H9 (cell line): ENCODE data around the gene FHL3. TPM values are rescaled to one million over a fixed set of nuclear protein-coding genes. Genes with fewer than 3 reads are reported as not detected.
A peak's percentile ranks its signal among the peaks of the same experiment; 100 is the strongest.

Experiments
- DNase-seq: peaks from one replicate; pipeline ENCODE4 v3.0.0-alpha.2; 2017
- H2AFZ ChIP-seq: one replicate; pipeline ENCODE4 v1.6.1; 2013; ENCODE audit warnings: mild to moderate bottlenecking, low read length, control low read depth, moderate library complexity
- H2AK5ac ChIP-seq: 2 replicates; pipeline ENCODE4 v1.6.1; 2013; ENCODE audit warnings: low read length, control low read depth, mixed read lengths; ENCODE audit not compliant: insufficient read length
- H2BK120ac ChIP-seq: one replicate; pipeline ENCODE4 v1.6.1; 2013; ENCODE audit warnings: low read depth, mild to moderate bottlenecking, low read length, control low read depth, inconsistent platforms; ENCODE audit not compliant: poor library complexity, severe bottlenecking
- H2BK12ac ChIP-seq: 2 replicates; pipeline ENCODE4 v1.6.1; 2013; ENCODE audit warnings: low read length, control low read depth, mixed read lengths, low read depth; ENCODE audit not compliant: insufficient read length
- H2BK15ac ChIP-seq: 2 replicates; pipeline ENCODE4 v1.6.1; 2013; ENCODE audit warnings: low read depth, low read length, control low read depth
- H2BK20ac ChIP-seq: one replicate; pipeline ENCODE4 v1.6.1; 2013; ENCODE audit warnings: low read depth, mild to moderate bottlenecking, low read length, control low read depth, inconsistent platforms; ENCODE audit not compliant: poor library complexity, severe bottlenecking
- H2BK5ac ChIP-seq: 2 replicates; pipeline ENCODE4 v1.6.1; 2013; ENCODE audit warnings: low read length, control low read depth, mixed read lengths; ENCODE audit not compliant: insufficient read length
- H3K14ac ChIP-seq: 2 replicates; pipeline ENCODE4 v1.6.1; 2013; ENCODE audit warnings: low read length, control low read depth; ENCODE audit not compliant: insufficient read depth
- H3K18ac ChIP-seq: 2 replicates; pipeline ENCODE4 v1.6.1; 2013; ENCODE audit warnings: low read depth, mild to moderate bottlenecking, mixed read lengths, low read length, control low read depth; ENCODE audit not compliant: insufficient read length
- H3K23ac ChIP-seq: 2 replicates; pipeline ENCODE4 v1.6.1; 2013; ENCODE audit warnings: low read length, control low read depth, mixed read lengths, low read depth; ENCODE audit not compliant: insufficient read length
- H3K23me2 ChIP-seq: 2 replicates; pipeline ENCODE4 v1.6.1; 2013; ENCODE audit warnings: low read depth, mild to moderate bottlenecking, mixed read lengths, low read length, control low read depth; ENCODE audit not compliant: insufficient read length, poor library complexity, severe bottlenecking
- H3K27ac ChIP-seq: 2 replicates; pipeline ENCODE4 v1.5.1; 2013; ENCODE audit warnings: low read length, control low read depth, mixed read lengths, low read depth; ENCODE audit not compliant: insufficient read length
- H3K27me3 ChIP-seq: 2 replicates; pipeline ENCODE4 v1.6.1; 2013; ENCODE audit warnings: low read length, control low read depth, inconsistent platforms; ENCODE audit not compliant: insufficient read depth
- H3K4ac ChIP-seq: 2 replicates; pipeline ENCODE4 v1.6.1; 2013; ENCODE audit warnings: low read depth, mild to moderate bottlenecking, control low read depth, inconsistent platforms, low read length, moderate library complexity
- H3K4me1 ChIP-seq: 2 replicates; pipeline ENCODE4 v1.6.1; 2013; ENCODE audit warnings: low read length, control low read depth, inconsistent platforms; ENCODE audit not compliant: insufficient read depth
- H3K4me2 ChIP-seq: 2 replicates; pipeline ENCODE4 v1.6.1; 2013; ENCODE audit warnings: low read length, control low read depth, mixed read lengths; ENCODE audit not compliant: insufficient read length, insufficient read depth
- H3K56ac ChIP-seq: 2 replicates; pipeline ENCODE4 v1.6.1; 2013; ENCODE audit warnings: low read depth, mild to moderate bottlenecking, mixed read lengths, low read length, control low read depth; ENCODE audit not compliant: insufficient read length
- H3K79me1 ChIP-seq: 2 replicates; pipeline ENCODE4 v1.6.1; 2013; ENCODE audit warnings: low read depth, mild to moderate bottlenecking, moderate library complexity, low read length, control low read depth, inconsistent platforms; ENCODE audit not compliant: insufficient read depth, poor library complexity, severe bottlenecking
- H3K79me2 ChIP-seq: 2 replicates; pipeline ENCODE4 v1.6.1; 2013; ENCODE audit warnings: low read length, control low read depth, inconsistent platforms; ENCODE audit not compliant: insufficient read depth
- H3K9ac ChIP-seq: 2 replicates; pipeline ENCODE4 v1.6.1; 2013; ENCODE audit warnings: low read length, control low read depth, mixed read lengths; ENCODE audit not compliant: insufficient read length; ENCODE audit errors: extremely low read depth
- H3K9me3 ChIP-seq: one replicate; pipeline ENCODE4 v1.6.1; 2013; ENCODE audit warnings: low read depth, low read length, inconsistent platforms; ENCODE audit not compliant: control insufficient read depth
- H3T11ph ChIP-seq: one replicate; pipeline ENCODE4 v1.6.1; 2013; ENCODE audit warnings: mild to moderate bottlenecking, low read length, control low read depth, inconsistent platforms
- H4K20me1 ChIP-seq: one replicate; pipeline ENCODE4 v1.6.1; 2013; ENCODE audit not compliant: control insufficient read depth, insufficient read length, insufficient read depth
- H4K5ac ChIP-seq: 2 replicates; pipeline ENCODE4 v1.6.1; 2013; ENCODE audit warnings: low read depth, mild to moderate bottlenecking, mixed read lengths, low read length, control low read depth; ENCODE audit not compliant: insufficient read length
- H4K8ac ChIP-seq: replicated peaks from 2 replicates; pipeline ENCODE4 v1.6.1; 2013; ENCODE audit warnings: low read length, control low read depth, mixed read lengths, low read depth; ENCODE audit not compliant: insufficient read length
- H4K91ac ChIP-seq: 2 replicates; pipeline ENCODE4 v1.6.1; 2013; ENCODE audit warnings: low read depth, mild to moderate bottlenecking, moderate library complexity, mixed read lengths, low read length, control low read depth; ENCODE audit not compliant: insufficient read length
- H3K27ac Mint-ChIP-seq, 3 experiments: 2 replicates in 2 of 3; 3 replicates in 1 of 3; pipeline ENCODE4 v1.8.0; 2020 to 2021; ENCODE audit warnings: mixed read lengths in 3 of 3, mild to moderate bottlenecking in 1 of 3, moderate library complexity in 1 of 3
- H3K27me3 Mint-ChIP-seq: 2 replicates; pipeline ENCODE4 v1.8.0; 2021; ENCODE audit warnings: low read depth, mild to moderate bottlenecking, moderate library complexity, mixed read lengths
- H3K36me3 Mint-ChIP-seq, 3 experiments: 2 replicates in 2 of 3; 3 replicates in 1 of 3; pipeline ENCODE4 v1.8.0; 2020 to 2021; ENCODE audit warnings: low read depth in 3 of 3, mixed read lengths in 3 of 3; ENCODE audit not compliant: insufficient read depth in 1 of 3
- H3K4me1 Mint-ChIP-seq, 2 experiments: 2 replicates each; pipeline ENCODE4 v1.8.0; 2020; ENCODE audit warnings: mixed read lengths in 2 of 2
- H3K4me3 Mint-ChIP-seq, 2 experiments: 2 replicates in 1 of 2; 3 replicates in 1 of 2; pipeline ENCODE4 v1.8.0; 2020 to 2021; ENCODE audit warnings: mild to moderate bottlenecking in 2 of 2, mixed read lengths in 2 of 2, moderate library complexity in 1 of 2
- H3K9me3 Mint-ChIP-seq, 2 experiments: 2 replicates in 1 of 2; 3 replicates in 1 of 2; pipeline ENCODE4 v1.8.0; 2020; ENCODE audit warnings: mild to moderate bottlenecking in 2 of 2, mixed read lengths in 2 of 2, moderate library complexity in 1 of 2
- CTCF ChIP-seq: fragments of 200-600 bp; sonication (generic); conservative IDR thresholded peaks from 3 replicates; pipeline ENCODE4 v1.8.0; 2021; ENCODE audit warnings: antibody characterized with exemption, mild to moderate bottlenecking
- WGBS: extraction: QIAGEN DNeasy Blood & Tissue Kit; methylation state at CpG from one replicate; pipeline ENCODE4 v1.1.7; 2013; ENCODE audit warnings: missing lambda C conversion rate, low lambda C conversion rate, mixed read lengths; ENCODE audit not compliant: insufficient read length; ENCODE audit errors: extremely low coverage; 5-methylcytosine and 5-hydroxymethylcytosine counted together
- total RNA-seq: library from RNA; stranded (reverse); gene quantifications from 2 replicates; pipeline ENCODE4 v1.2.1, GENCODE V29; 2021

Gene FHL3
- total RNA-seq, 1 experiment from 2014 or later, result 32.8 TPM

- Histone ChIP-seq H3K23ac (no peak overlapping the region), H2BK12ac (no peak overlapping the region), H3K14ac (no peak overlapping the region), H3K9ac (no peak overlapping the region), H4K5ac (no peak overlapping the region), H3K4me1 (peaks cover 2% of the 10 kb centered on the region; the same call in 1 of the 2 replicates), H3K4me2 (no peak overlapping the region), H4K20me1 (no peaks in the 10 kb centered on the region), H2BK20ac (no peak overlapping the region), H2BK5ac (no peak overlapping the region), H2BK120ac (no peak overlapping the region), H3K27ac (no peak overlapping the region), H3K9me3 (no peaks in the 10 kb centered on the region), H3T11ph (no peak overlapping the region), H4K8ac (no peak overlapping the region), H4K91ac (no peak overlapping the region), H3K18ac (no peak overlapping the region), H2BK15ac (no peak overlapping the region), H2AK5ac (no peak overlapping the region), H3K56ac (no peak overlapping the region), H3K4ac (no peak overlapping the region), H3K27me3 (no peaks in the 10 kb centered on the region), H3K23me2 (no peaks in the 10 kb centered on the region), H2AFZ (no peak overlapping the region), H3K79me1 (no peaks in the 10 kb centered on the region), H3K79me2 (no peaks in the 10 kb centered on the region)
- WGBS, result no CpG with 5 or more reads among the region's 6 CpGs
- peaks cover 19 to 57% (median 43%) of the 10 kb centered on the region in 3 experiments; a peak in 6 of 7 replicates for H3K36me3 Mint-ChIP-seq
- DNase-seq, result no peak
- H3K4me1 Mint-ChIP-seq, result peaks cover 35 to 45% of the 10 kb centered on the region in 2 experiments
- H3K27me3 Mint-ChIP-seq, result no peaks in the 10 kb centered on the region
- no peak overlapping the region for H3K4me3 Mint-ChIP-seq
- H3K9me3 Mint-ChIP-seq, result no peaks in the 10 kb centered on the region
- H3K27ac Mint-ChIP-seq, result peak overlapping the region in 1 of 3 experiments; percentile 69; a peak in 3 of 7 replicates
- TF ChIP-seq CTCF, result no peak
These were observed 20.4 kb upstream of the FHL3 start for GRCh38 chr1:38025664-38026063.
